ENCODE measurements around the gene QSOX2.
"Not testable (repeated sequence)": the region's sequence is repeated elsewhere in the genome, so short reads cannot be mapped to it uniquely, and the experiment has no call there.

QSOX2 gene

DNA sequence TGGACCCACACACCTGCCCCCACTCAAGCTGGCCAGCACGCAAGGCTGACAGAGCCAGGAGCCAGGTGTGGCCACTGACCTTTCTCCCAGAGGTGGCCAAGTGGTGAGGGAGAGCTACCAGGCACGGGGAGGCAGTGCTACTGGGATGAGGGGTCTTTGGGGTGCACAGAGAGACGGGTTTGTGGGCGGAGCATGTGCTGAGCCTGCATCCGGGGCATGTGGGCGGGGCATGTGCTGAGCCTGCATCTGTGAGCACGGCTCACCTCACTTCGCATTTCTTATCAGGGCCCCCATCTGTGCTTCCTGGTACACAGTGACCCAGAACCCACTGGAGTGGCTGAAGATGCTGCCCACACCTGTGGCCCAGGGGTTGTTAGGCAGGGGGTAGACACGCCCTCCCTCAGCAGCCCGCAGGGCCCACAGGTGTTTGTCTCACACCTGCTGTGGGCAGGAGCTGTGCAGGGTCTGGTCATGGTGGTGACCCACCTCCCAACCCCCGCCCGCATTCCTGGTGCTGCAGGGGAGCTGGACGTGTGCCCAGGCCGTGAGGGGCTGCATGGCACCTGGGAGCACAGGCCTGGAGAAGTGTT is 36.8 kb upstream of the QSOX2 start:
- DNase-seq, result no peak

DNA sequence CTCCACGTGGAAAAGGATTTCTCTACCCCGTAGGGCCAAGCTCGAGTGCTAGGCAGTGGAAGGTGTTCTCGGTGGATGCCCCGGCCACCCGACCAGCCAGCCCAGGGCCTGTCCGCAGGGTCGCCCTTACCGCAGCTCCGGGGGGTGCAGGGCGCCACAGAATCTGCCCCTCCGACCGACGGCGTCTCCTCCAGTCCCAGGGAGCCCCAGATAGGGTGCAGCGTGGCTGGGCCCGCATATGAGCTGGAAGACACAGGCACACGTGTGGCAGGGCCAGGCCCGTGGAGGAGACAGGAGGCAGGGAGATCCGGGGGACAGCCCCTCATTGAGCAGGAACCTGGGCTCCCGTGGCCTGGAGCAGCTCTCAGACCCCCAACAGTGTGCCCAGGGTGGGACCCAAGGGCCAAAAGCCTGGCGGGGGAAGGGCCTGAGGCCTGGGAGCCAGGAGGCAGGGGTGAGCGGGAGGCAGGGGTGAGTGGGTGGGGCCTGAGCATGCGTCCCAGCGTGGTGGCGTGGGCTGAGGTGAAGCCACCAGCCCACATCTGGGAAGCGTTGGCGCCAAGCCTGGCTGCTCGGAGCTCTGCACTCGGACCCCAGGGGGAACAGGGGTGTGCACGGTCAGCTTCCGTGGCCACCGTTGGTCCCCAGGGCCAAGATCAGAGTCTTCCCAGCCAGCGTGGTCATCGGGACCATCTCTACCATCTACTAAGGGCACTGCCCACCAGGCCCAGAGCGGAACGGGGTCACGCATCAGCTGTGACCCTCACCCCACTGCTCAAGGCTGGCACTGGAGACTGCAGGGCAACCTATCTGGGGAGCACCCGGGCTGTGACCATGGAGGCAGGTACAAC is 36.0 kb upstream of the QSOX2 start:
- no peak for DNase-seq

DNA sequence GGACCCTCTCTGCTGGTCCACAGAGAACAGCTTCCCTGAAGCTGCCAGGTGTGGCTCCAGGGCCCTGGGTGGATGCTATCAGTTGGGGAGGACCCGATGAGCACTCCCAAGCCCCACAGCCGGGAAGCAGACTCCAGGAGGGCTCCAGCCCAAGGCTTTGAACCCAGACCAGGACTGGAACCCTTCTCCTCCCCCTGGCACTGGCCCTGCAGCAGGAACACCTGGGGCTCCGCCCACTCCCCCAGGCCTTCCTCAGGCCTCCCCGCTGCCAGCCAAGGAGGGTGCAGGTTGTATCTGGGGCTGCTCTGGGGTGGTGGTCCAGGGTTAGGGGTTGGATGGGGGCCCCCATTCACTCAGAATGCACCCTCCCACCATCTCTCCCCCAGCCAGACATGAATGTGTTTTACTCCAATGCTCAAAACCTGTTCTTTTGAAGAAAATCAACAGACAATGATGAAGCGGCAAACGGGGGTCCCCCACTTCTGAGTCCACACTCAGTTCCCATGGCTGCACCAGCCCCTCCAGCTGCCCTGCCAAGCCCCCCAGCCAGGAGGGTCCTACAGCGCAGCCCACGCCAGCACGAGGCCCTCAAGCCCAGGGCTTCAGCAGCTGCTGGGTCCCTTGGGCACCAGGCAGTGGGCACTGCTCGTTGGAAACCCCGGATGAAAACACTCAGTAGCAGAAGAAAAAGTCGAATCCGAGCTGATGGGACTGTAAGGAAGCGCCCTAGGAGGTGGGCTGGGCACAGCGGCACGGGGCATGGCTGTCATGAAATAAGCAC is 35.1 kb upstream of the QSOX2 start:
- DNase-seq, result no peak

DNA sequence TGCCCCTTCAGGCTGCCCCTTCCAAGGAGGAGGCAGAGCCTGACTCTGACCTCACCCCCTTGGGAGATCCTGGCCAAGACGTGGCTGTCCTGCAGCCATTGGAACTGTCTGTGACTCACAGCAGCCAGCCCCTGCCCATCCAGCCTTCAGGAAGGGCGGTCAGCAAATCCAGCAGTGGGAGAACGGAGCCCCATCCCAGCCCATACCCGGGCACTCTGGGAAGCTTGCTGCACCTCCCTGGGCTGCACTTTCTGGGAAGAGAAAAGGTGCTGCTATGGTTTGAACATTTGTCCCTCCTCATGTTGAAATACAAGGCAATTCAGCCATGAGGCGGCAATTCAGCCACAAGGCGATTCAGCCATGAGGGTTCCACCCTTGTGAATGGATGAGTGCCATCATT is 33.9 kb upstream of the QSOX2 start:
- DNase-seq, result no peak

DNA sequence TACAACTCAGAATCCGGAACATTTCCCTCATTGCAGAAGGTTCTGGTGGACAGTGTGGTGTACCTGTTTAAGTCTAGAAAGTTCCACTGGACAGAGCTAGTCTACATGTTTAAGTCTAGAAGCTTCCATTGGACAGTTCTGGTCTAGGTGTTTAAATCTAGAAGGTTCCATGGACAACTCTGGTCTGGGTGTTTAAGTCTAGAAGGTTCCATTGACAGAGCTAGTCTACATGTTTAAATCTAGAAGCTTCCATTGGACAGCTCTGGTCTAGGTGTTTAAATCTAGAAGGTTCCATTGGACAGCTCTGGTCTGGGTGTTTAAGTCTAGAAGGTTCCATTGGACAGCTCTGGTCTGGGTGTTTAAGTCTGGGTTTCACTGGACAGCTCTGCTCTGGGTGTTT is 33.3 kb upstream of the QSOX2 start:
- no peak for DNase-seq

DNA sequence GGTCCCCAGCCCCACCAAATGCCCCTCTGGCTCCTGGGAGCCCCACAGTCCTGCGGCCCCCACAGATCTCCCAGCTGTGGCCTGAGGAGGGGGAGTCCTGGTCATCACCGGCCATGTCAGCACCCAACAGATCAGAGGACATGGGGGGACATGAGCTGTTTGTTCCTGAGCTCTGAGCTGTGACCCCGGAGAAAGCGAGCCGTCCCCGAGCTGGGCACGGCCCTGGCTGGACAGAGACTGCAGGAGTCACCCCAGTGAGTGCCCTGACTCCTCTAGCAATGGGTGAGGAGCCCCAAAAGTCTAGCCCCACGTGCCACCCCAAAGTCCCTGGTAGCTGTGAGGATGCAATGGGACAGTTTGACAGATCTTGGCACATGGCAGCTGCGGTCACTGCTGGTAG is 32.6 kb upstream of the QSOX2 start:
- no peak for DNase-seq

DNA sequence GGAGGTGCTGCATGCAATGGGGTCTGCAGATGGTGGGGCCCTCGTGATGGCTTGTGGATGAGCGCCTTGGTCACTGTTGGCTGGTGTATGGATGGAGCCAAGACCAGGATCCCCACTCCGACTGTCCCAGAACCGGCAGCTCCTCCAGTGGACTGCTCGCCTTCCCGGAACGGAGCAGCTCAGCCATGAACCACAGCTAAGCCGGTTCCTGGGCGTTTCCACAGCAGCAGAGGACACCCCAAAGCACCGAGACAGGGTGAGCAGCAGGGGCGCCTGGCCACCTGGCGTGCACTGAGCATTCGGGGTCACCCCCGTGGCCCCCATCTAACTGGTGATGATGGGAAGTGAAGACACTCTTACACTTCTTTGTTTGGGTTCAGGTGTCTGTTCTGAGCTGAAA is 32.1 kb upstream of the QSOX2 start:
- DNase-seq, result no peak

DNA sequence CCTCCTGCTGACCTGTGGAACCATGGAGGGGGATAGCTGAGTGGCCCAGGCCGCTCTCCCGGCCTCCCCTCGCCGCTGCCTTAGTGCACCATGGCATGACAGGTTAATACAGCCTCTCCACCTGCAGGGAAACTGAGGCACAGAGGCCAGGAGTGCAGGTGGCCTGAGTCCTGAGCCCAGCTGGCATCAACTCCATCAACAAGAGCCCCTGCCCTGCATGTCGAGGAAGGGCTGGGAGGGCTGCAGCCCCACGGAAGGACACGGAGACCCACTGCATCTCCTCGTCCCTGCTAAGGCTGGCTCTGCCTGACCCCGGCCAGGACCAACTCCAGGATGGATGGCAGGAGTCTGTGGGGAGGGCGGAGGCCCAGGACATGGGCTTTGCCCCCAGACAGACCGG is 31.1 kb upstream of the QSOX2 start:
- no peak for DNase-seq

DNA sequence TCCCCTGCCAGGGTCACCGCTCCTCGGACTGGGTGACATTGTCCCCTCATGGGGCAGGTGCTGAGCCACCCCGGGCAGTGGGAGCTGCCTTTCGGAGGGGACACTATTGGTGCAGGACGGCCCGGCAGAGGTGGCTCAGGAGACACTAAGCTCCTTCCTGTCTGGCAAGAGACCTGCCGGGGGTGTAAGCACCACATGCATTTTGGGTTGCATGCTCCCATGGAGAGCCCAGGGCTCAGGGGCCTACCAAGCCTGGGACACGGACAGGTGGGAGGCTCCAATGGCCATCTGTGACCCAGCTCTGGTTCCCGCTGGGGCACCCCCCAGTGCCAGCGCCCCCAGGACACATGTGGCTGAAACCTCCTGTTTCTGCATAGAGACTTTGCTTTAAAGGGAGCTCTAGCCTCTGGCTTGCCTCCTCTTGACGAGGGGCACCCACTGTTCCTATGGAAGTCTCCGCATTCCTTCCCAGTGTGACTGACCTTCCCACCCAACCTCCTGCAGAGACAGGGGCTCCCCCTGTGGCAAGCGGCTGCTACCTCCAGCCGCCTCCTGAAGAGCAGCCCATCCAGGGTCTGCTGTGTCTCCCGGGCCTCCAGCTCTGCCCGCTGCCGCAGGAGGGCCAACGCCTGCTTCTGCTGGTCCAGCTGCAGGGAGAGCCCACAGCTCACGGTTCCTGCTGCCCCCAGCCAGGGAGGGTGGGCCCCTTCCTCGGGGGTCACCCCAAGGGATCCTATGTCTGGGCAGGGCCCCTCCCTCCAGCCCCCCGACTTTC is 30.2 kb upstream of the QSOX2 start:
- DNase-seq, result no peak

DNA sequence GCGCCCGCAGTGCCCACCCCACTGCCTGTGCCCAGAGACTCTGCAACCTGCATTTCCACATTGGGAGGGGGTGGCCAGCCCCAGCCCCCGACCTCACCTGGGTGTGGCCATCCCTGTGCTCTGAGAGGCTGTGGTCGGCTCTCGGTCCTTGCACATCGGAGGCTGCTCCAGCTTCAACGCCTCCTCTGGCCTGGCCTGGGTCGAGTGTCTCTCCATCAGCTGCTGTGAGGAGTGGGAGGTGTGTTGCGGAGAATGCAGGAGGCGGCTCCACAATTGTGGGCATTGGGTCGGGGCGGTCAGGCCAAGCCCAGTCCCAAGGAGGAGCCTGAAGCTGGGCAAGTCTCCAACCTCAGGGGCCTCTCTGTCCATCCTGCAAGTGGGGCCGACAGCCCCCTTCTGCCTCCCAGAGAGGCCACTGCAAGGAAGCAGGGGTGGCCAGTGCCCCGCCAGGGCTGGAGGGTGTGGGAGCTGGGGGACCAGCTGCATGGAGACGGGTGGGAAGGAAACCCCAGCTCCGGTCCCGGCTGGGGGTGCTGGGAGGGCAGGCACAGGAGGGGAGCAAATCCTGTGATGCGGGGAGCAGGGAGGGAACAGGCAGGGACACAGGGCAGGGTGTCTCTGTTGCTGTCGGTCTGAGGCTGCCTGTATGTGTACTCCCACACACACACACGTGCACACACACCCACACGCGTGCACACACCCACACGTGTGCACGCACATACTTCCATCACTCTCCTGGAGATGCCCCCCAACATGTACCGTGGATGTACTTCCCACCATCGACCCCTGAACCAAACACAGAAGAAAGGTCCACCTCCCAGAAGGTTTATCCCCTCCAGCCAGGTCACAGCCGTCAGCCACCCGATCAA is 29.4 kb upstream of the QSOX2 start:
- no peak for DNase-seq

DNA sequence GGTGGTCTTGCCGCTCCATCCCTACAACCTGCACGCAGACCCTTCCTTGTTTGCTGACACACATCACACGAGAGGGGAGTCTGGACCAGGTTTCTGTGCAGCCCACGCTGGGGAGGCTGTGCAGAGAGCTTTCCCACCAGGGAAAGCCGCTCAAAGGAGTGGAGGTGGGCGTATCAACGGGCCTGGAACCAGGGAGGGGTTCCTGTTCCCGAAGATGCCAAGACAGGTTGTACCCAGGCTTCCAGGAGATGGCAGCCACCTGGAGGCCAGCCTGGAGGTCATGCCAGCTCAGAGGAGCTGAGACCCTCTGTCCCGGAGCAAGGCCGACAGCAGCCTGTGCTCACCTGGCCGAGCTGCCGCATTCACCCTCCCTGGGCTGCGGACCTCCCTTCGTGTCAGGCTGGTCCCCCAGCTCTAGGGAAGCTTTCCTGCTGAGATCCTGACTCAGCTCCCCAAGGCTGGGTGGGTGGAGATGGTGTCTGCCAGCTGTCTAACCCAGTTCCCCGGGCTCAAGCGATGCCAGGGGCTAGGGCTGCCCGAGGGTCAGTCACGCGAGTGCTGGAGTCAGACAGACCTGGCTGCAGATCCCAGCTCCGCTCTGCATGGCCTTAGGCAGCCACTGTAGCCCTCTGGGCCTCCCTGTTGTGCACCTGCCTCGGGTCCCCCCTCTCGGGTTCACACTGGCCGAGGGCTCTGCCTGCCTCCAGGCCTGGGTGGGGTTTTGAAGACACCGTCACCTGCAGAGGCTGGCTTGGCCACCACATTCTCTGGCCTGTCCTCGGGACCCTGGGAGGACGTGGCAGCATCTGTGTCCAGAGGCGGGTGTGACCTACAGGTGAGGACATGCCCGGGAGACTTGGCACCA is 28.5 kb upstream of the QSOX2 start:
- no peak for DNase-seq

DNA sequence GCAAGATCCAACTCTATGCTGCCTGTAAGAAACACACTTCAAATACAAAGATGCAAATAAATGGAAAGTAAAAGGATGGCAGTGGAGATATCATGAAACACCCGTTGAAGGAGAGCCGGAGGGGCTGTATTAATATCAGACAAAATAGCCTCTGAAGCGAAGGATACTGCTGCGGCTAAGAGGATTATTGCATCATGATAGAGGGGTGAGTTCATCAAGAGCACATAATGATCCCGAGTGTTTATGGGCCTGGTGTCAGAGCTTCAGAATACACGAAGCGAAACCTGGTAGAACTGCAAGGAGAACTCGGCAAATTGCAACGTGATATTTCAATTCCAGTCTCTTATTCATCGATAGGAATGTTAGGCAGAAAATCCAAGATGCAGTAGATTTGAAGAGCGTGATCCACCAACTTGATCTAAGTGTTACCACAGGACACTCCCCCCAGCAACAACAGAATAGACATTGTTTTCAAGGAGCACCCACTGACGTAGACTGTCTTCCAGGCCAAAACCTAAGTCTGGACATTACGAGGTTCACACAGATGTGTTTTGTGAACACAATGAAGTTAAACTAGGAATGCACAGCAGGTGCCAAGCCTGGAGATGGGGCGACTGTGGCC is 27.7 kb upstream of the QSOX2 start:
- DNase-seq, result no peak

DNA sequence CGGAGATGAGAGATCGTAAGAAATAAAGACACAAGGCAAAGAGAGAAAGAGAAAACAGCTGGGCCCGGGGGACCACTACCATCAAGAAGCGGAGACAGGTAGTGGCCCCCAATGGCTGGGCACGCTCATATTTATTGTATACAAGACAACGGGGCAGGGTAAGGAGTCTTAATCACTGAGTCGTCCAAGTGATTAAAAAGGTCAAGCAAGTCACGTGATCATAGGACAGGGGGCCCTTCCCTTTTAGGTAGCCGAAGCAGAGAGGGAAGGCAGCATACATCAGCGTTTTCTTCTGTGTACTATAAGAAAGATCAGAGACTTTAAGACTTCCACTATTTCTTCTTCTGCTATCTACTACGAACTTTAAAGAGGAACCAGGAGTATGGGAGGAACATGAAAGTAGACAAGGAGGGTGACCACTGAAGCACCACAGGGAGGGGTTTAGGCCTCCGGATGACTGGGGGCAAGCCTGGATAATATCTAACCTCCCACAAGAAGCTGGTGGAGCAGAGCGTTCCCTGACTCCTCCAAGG is 24.6 kb upstream of the QSOX2 start:
- no peak for DNase-seq

DNA sequence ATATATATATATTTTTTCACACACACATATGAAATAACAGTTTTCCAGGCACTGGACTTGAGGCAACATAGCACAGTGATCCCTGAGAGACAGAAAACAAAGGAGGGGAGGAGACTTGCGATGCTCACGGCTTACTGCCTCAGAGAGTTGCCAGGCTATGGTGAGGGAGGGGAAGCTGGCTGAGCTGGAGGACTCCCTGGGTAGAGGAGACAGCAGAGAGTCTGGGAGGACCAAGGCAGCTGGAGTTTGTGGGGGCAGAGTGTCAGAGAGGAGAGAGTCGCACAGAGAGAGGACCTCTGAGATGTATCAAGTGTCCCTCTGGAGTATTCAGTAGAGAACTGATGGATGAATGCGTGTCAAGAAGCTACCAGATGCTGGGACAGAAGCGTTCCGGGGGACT is 23.1 kb upstream of the QSOX2 start:
- DNase-seq, result no peak

DNA sequence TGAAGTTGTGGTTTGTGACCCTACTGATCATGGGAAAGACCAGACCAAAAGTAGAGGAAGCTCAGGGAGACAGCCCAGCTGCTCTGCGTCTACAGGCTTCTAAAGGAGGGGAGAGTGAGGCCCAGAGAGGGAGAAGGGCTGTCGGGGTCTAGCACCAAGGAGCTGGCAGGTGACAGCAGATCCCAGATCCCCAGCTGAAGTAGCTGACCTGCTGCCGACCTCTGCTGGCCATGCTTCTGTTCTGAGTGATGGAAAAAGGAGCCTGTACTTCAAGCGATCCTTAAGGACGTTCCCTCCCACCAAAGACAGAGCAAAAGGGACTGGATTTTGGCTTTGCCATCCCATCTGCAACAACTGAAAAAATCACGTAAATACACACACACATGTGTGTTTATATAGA is 22.7 kb upstream of the QSOX2 start:
- DNase-seq, result no peak

DNA sequence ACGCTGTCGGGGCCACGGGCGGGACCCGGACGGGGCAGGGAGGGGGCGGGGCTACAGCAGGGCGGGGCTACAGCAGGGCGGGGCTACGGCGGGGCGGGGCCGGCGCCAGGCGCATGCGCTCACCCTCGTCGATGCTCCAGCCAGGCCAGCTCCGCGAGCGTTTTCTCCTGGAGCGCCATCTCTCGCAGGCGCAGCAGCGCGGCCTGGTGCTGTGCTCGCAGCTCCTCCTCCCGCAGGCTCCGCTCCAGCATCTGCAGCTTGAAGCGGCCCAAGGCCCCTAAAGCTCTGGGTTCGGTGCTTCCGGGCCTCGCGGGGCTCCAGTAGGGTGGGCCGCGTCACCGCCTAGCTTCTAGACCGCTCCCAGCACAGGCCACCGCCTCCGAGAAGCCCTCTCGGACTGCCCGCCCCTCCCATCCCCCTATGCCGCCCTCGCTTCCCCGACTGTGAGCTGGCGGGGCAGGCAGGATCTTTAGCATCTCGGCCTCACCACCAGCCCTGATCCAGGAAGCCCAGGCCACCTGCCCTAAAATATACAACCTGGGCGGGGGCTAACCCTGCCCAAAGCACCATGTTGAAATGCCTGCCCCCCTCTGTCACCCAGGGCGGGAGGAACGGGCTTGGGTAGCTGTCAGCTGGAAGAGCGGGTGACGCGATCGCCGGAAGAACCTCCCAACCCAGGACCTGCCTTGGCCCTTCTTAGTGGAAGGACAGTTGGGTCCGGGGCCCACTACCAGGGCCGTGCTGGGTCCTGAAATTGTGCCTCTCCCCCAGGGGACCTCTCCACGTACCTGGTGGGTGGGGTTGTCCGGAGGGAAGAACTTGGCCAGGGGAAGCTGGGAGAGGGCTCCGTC is 21.9 kb upstream of the QSOX2 start:
- DNase-seq, result peak in 54 of 58 donors; percentile 25 to 89 (median 73)

DNA sequence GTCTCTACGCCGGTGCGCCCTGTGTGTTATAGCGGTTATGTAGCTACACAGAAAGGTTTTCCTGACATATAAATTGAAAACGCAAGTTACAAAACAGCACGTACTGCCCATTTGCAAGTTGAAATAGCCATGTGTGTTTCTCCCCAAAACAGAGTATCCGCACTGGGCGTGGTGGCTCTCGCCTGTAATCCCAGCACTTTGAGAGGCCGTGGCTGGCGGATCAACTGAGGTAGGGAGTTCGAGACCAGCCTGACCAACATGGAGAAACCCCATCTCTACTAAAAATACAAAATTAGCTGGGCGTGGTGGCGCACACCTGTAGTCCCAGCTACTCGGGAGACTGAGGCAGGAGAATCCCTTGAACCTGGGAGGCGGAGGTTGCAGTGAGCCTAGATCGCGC is 21.0 kb upstream of the QSOX2 start:
- not testable (repeated sequence) for DNase-seq

Measured in anterior cingulate cortex (tissue), 58 donors.